Panc1 (cell line): Measurements from ENCODE around the gene OTUB1. TPM values are rescaled to one million over a fixed set of nuclear protein-coding genes. Genes with fewer than 3 reads are reported as not detected.
A peak's percentile ranks its signal among the peaks of the same experiment; 100 is the strongest.

Experiments used
- ATAC-seq: fragments of 200-7000 bp; cut with Tn5 transposase; 2 replicates; pipeline ENCODE4 v1.9.1; 2020; ENCODE audit warnings: mild to moderate bottlenecking, moderate library complexity
- BruUV-seq: library from RNA; stranded (reverse); fragments of 400-500 nt; replicated peaks from 2 replicates; lab custom pipeline; 2021; lab: Mats Ljungman, UMichigan
- CTCF ChIA-PET: fragments of 300-600 bp; sonication (Branson Sonifier 250); formaldehyde crosslinking; loops from one replicate; lab custom pipeline; 2022; ENCODE audit warnings: antibody characterized with exemption; lab: Charles Lee
- POLR2A ChIA-PET: fragments of 300-600 bp; sonication (Branson Sonifier 250); formaldehyde crosslinking; loops from one replicate; lab custom pipeline; 2022; ENCODE audit warnings: antibody characterized with exemption; lab: Charles Lee
- DNase-seq: peaks from one replicate; pipeline ENCODE4 v3.0.0-alpha.2; 2010; ENCODE audit warnings: low read depth, low spot score
- H3K27ac ChIP-seq: 2 replicates; pipeline ENCODE4 v1.5.1; 2011; ENCODE audit warnings: mild to moderate bottlenecking, low read length, inconsistent platforms
- H3K27me3 ChIP-seq: fragments of 200-500 bp; sonication (Bioruptor generic); 2 replicates; pipeline ENCODE4 v1.6.0; 2014; ENCODE audit warnings: low read length, inconsistent platforms; ENCODE audit not compliant: control insufficient read depth, insufficient read depth
- H3K36me3 ChIP-seq: fragments of 200-500 bp; sonication (Bioruptor generic); 2 replicates; pipeline ENCODE4 v1.5.1; 2014; ENCODE audit warnings: inconsistent platforms, mild to moderate bottlenecking, low read length, moderate library complexity; ENCODE audit not compliant: control insufficient read depth, insufficient read depth
- H3K4me1 ChIP-seq: 2 replicates; pipeline ENCODE4 v1.5.1; 2011; ENCODE audit warnings: inconsistent platforms, mild to moderate bottlenecking, low read length, moderate library complexity; ENCODE audit not compliant: control insufficient read depth, insufficient read depth
- H3K4me3 ChIP-seq, 2 experiments: 2 replicates each; pipeline ENCODE4 v1.5.1; 2011 to 2012; ENCODE audit warnings: low read depth in 2 of 2, low read length in 2 of 2, mild to moderate bottlenecking in 2 of 2, inconsistent platforms in 1 of 2, moderate library complexity in 1 of 2
- H3K9me3 ChIP-seq: fragments of 200-500 bp; sonication (Bioruptor generic); 2 replicates; pipeline ENCODE4 v1.5.1; 2014; ENCODE audit warnings: low read depth, mild to moderate bottlenecking, inconsistent platforms, low read length, moderate library complexity; ENCODE audit not compliant: control insufficient read depth, insufficient read depth
- POLR2AphosphoS5 ChIP-seq: IDR thresholded peaks from 2 replicates; pipeline ENCODE4 v1.6.1; 2012; ENCODE audit warnings: mild to moderate bottlenecking, low read depth, low read length, moderate library complexity
- REST ChIP-seq, 2 experiments: IDR thresholded peaks; 2 replicates each; pipeline ENCODE4 v1.6.1; 2011 to 2012; ENCODE audit warnings: low read depth in 2 of 2, control low read depth in 1 of 2, low read length in 1 of 2, mild to moderate bottlenecking in 1 of 2, moderate library complexity in 1 of 2; ENCODE audit not compliant: insufficient read depth in 1 of 2
- SIN3A ChIP-seq: IDR thresholded peaks from 2 replicates; pipeline ENCODE4 v1.6.1; 2012; ENCODE audit warnings: low read depth, mild to moderate bottlenecking, low read length, moderate library complexity, borderline replicate concordance; ENCODE audit not compliant: insufficient read depth
- TCF7L2 ChIP-seq: IDR thresholded peaks from 2 replicates; pipeline ENCODE4 v1.6.1; 2011; ENCODE audit warnings: mild to moderate bottlenecking, low read depth, low read length, inconsistent platforms
- in situ Hi-C: cut with HindIII; loops from 2 replicates; pipeline ENCODE4 v1.10.0; 2016; ENCODE audit warnings: low sequenced_read_pairs, low pct_unique_long_range_greater_than_20kb
- intact Hi-C: fragments of 100-400 bp; cut with micrococcal nuclease; formaldehyde crosslinking; loops from one replicate; pipeline ENCODE4 v1.10.0; 2022; ENCODE audit not compliant: unreplicated experiment
- total RNA-seq: library from RNA; stranded (reverse); gene quantifications from one replicate; pipeline ENCODE4 v1.2.1, GENCODE V29; 2021; ENCODE audit not compliant: unreplicated experiment
- TF ChIP-seq, protein P1 (sequence below): fragments of 450-650 bp; IDR thresholded peaks from 2 replicates; pipeline ENCODE4 v1.5.1; 2017; ENCODE audit warnings: mild to moderate bottlenecking

The OTUB1 gene
- total RNA-seq, 1 experiment from 2014 or later = 118 TPM

DNA sequence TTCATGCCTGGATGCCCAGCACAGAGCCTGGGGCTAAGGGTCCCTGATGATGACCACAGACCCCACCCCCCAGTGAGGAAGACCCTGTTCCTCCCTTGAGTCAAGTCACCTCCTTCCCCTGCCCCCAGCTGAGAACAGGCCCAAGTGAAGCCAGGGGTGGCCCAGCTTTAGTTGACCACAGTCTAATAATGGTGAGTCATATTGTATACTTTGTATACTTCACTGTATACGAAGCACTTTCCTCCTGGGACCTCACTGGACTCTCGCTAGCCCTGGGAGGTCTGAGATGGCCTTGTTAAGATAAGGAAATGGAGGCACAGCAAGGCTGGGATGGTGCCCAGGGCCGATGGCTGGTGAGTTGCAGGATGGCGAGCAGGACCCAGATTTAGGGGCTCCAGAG, 45.8 kb downstream of the OTUB1 start:
- BruUV-seq = no TSS peak
- H3K4me3 ChIP-seq = no peak overlapping the region
- ATAC-seq = 0 out of 2 replicates have a peak, but pooled peaks have one; percentile 27
- H3K27me3 ChIP-seq = no peaks in the 10 kb centered on the region
- intact Hi-C loops (no loop called here), in situ Hi-C loops (no loop called here)
- TF ChIP-seq POLR2AphosphoS5 = no peak
- TF ChIP-seq SIN3A = no peak
- no peak for TF ChIP-seq REST (IDR thresholded peaks at IDR 0.05; ENCODE audit: insufficient read depth in 1 of 2, low read depth in 2 of 2, low read length in 1 of 2)
- TF ChIP-seq, protein P1, sequence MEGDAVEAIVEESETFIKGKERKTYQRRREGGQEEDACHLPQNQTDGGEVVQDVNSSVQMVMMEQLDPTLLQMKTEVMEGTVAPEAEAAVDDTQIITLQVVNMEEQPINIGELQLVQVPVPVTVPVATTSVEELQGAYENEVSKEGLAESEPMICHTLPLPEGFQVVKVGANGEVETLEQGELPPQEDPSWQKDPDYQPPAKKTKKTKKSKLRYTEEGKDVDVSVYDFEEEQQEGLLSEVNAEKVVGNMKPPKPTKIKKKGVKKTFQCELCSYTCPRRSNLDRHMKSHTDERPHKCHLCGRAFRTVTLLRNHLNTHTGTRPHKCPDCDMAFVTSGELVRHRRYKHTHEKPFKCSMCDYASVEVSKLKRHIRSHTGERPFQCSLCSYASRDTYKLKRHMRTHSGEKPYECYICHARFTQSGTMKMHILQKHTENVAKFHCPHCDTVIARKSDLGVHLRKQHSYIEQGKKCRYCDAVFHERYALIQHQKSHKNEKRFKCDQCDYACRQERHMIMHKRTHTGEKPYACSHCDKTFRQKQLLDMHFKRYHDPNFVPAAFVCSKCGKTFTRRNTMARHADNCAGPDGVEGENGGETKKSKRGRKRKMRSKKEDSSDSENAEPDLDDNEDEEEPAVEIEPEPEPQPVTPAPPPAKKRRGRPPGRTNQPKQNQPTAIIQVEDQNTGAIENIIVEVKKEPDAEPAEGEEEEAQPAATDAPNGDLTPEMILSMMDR = no peak
- TF ChIP-seq TCF7L2 = no peak
- ChIA-PET CTCF (interaction anchor here (0.5 kb wide), 1 partner anchor 87 kb away, joined by 4 read pairs; no protein-coding TSS in a partner anchor), POLR2A (no interaction called here)
- no peak overlapping the region for H3K27ac ChIP-seq
- H3K36me3 ChIP-seq = no peaks in the 10 kb centered on the region
- DNase-seq = no peak
- peaks cover 14% of the 10 kb centered on the region for H3K4me1 ChIP-seq
- no peaks in the 10 kb centered on the region for H3K9me3 ChIP-seq

GRCh38 chr11:64034411-64034811, 48.2 kb downstream of the OTUB1 start:
- ChIA-PET CTCF (no interaction called here), POLR2A (no interaction called here)
- no peak for ATAC-seq
- BruUV-seq = no TSS peak
- TF ChIP-seq, protein P1 = no peak
- TF ChIP-seq REST (IDR thresholded peaks at IDR 0.05; ENCODE audit: insufficient read depth in 1 of 2, low read depth in 2 of 2, low read length in 1 of 2) = no peak
- no peak for TF ChIP-seq TCF7L2
- no peak for TF ChIP-seq SIN3A
- TF ChIP-seq POLR2AphosphoS5 = no peak
- intact Hi-C loops (no loop called here), in situ Hi-C loops (no loop called here)
- H3K27ac ChIP-seq = no peak overlapping the region
- H3K27me3 ChIP-seq = no peaks in the 10 kb centered on the region
- no peak for DNase-seq
- H3K4me1 ChIP-seq = peaks cover 14% of the 10 kb centered on the region
- no peak overlapping the region for H3K4me3 ChIP-seq
- H3K36me3 ChIP-seq = no peaks in the 10 kb centered on the region
- no peaks in the 10 kb centered on the region for H3K9me3 ChIP-seq
